ENCODE measurements around the gene IL27RA. TPM values are rescaled to one million over a fixed set of nuclear protein-coding genes. Genes with fewer than 3 reads are reported as not detected.

IL27RA gene
- total RNA-seq, 1 experiment from 2014 or later: 18.3 TPM

GRCh38 chr19:13996928-13997630 lies 34.5 kb upstream of the IL27RA start:
- Histone ChIP-seq H3K4me2 (ENCODE audit: low read length) (no peak overlapping the region), H3K9me2 (ENCODE audit: insufficient read depth) (no peaks in the 10 kb centered on the region), H3K9ac (ENCODE audit: low read length) (no peak overlapping the region), H3K27ac (ENCODE audit: low read depth, low read length) (no peak overlapping the region), H4K20me1 (ENCODE audit: insufficient read depth) (no peaks in the 10 kb centered on the region), H3K9me3 (ENCODE audit: control insufficient read depth in 1 of 2, insufficient read depth in 1 of 2, low read depth in 1 of 2, low read length in 2 of 2) (peaks cover 6 to 7% of the 10 kb centered on the region in 2 experiments; a peak in 2 of 4 replicates), H3K36me3 (ENCODE audit: control insufficient read depth in 1 of 2, insufficient read depth in 2 of 2, low read length in 2 of 2) (0 out of 4 replicates have a peak, but pooled peaks cover 0 to 16% of the 10 kb centered on the region in 2 experiments), H3K4me1 (ENCODE audit: control insufficient read depth in 1 of 2, insufficient read depth in 2 of 2, low read length in 2 of 2) (no peaks in the 10 kb centered on the region), H2AFZ (ENCODE audit: low read depth, low read length, poor library complexity, severe bottlenecking) (no peak overlapping the region), H3K27me3 (ENCODE audit: insufficient read depth, low read length) (no peaks in the 10 kb centered on the region), H3K4me3 (replicated peaks in 1 of 2; ENCODE audit: low read depth in 1 of 2, low read length in 2 of 2) (no peak overlapping the region), H3K79me2 (ENCODE audit: insufficient read depth, low read length) (0 out of 2 replicates have a peak, but pooled peaks cover 9% of the 10 kb centered on the region)
- no peak for TF ChIP-seq EZH2 (IDR thresholded peaks at IDR 0.05)
- no peak for TF ChIP-seq SIN3A (IDR thresholded peaks at IDR 0.05; ENCODE audit: low read depth)
- no peak for TF ChIP-seq SRF (IDR thresholded peaks at IDR 0.05; ENCODE audit: low read depth)
- TF ChIP-seq POLR2A (IDR thresholded peaks at IDR 0.05; ENCODE audit: borderline replicate concordance, extremely low read depth, insufficient read depth, insufficient read length): no peak
- TF ChIP-seq REST (IDR thresholded peaks at IDR 0.05; ENCODE audit: low read depth): no peak
- TF ChIP-seq, protein P1, sequence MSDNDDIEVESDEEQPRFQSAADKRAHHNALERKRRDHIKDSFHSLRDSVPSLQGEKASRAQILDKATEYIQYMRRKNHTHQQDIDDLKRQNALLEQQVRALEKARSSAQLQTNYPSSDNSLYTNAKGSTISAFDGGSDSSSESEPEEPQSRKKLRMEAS (IDR thresholded peaks at IDR 0.05): no peak
- no peak for TF ChIP-seq ZFX (IDR thresholded peaks at IDR 0.05)
- TF ChIP-seq, protein P2, sequence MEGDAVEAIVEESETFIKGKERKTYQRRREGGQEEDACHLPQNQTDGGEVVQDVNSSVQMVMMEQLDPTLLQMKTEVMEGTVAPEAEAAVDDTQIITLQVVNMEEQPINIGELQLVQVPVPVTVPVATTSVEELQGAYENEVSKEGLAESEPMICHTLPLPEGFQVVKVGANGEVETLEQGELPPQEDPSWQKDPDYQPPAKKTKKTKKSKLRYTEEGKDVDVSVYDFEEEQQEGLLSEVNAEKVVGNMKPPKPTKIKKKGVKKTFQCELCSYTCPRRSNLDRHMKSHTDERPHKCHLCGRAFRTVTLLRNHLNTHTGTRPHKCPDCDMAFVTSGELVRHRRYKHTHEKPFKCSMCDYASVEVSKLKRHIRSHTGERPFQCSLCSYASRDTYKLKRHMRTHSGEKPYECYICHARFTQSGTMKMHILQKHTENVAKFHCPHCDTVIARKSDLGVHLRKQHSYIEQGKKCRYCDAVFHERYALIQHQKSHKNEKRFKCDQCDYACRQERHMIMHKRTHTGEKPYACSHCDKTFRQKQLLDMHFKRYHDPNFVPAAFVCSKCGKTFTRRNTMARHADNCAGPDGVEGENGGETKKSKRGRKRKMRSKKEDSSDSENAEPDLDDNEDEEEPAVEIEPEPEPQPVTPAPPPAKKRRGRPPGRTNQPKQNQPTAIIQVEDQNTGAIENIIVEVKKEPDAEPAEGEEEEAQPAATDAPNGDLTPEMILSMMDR (IDR thresholded peaks at IDR 0.05 in 2 of 3, conservative IDR thresholded peaks at IDR 0.05 in 1 of 3; ENCODE audit: borderline replicate concordance in 1 of 3, insufficient read depth in 1 of 3, low read depth in 2 of 3, low read length in 2 of 3): no peak
- TF ChIP-seq, protein P3, sequence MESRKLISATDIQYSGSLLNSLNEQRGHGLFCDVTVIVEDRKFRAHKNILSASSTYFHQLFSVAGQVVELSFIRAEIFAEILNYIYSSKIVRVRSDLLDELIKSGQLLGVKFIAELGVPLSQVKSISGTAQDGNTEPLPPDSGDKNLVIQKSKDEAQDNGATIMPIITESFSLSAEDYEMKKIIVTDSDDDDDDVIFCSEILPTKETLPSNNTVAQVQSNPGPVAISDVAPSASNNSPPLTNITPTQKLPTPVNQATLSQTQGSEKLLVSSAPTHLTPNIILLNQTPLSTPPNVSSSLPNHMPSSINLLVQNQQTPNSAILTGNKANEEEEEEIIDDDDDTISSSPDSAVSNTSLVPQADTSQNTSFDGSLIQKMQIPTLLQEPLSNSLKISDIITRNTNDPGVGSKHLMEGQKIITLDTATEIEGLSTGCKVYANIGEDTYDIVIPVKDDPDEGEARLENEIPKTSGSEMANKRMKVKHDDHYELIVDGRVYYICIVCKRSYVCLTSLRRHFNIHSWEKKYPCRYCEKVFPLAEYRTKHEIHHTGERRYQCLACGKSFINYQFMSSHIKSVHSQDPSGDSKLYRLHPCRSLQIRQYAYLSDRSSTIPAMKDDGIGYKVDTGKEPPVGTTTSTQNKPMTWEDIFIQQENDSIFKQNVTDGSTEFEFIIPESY (IDR thresholded peaks at IDR 0.05; ENCODE audit: extremely low read depth, insufficient replicate concordance, low read length): no peak
- no peak for TF ChIP-seq EZH2phosphoT487 (IDR thresholded peaks at IDR 0.05; ENCODE audit: borderline replicate concordance)
- TF ChIP-seq YY1 (IDR thresholded peaks at IDR 0.05; ENCODE audit: extremely low read depth, insufficient replicate concordance, low read depth, low read length): no peak
- no peak for TF ChIP-seq JUND (IDR thresholded peaks at IDR 0.05)
- TF ChIP-seq ATF3 (IDR thresholded peaks at IDR 0.05): no peak
- no peak for TF ChIP-seq ELF1 (IDR thresholded peaks at IDR 0.05; ENCODE audit: borderline replicate concordance, low read depth)
- no peak for TF ChIP-seq CEBPB (IDR thresholded peaks at IDR 0.05; ENCODE audit: low read depth)
- no peak for TF ChIP-seq RAD21 (IDR thresholded peaks at IDR 0.05; ENCODE audit: low read depth)
- POLR2A ChIA-PET: no interaction called here
- ATAC-seq (no peak), DNase-seq (ENCODE audit: low read depth, low spot score) (no peak)
- RAD21 ChIA-PET (ENCODE audit: low non-redundant PET in 1 of 2, low total read pairs in 2 of 2, uncharacterized antibody in 2 of 2, unreplicated experiment in 2 of 2): no interaction called here
- intact Hi-C loops (cut with micrococcal nuclease): no loop called here
- BruUV-seq (replicated peaks): no TSS peak
- CTCF ChIA-PET: no interaction called here

All from HCT116 (cell line).